MM.1S (cell line): ENCODE data around the gene ETNPPL.

Experiments
- EZH2 ChIP-seq: fragments of 300-600 bp; sonication (generic); optimal IDR thresholded peaks from 2 replicates; pipeline ENCODE3; 2017; ENCODE audit warnings: low read depth, mild to moderate bottlenecking, antibody characterized with exemption, low read length, mixed read lengths
- EZH2phosphoT487 ChIP-seq: fragments of 300-600 bp; sonication (generic); IDR thresholded peaks from 2 replicates; pipeline ENCODE4 v1.6.1; 2018; ENCODE audit warnings: antibody characterized with exemption, low read length
- TF ChIP-seq, protein P1 (sequence below): fragments of 300-600 bp; sonication (generic); IDR thresholded peaks from 2 replicates; pipeline ENCODE4 v1.5.1; 2016; ENCODE audit warnings: antibody characterized with exemption, low read length, mixed read lengths

- TF ChIP-seq, protein P1, sequence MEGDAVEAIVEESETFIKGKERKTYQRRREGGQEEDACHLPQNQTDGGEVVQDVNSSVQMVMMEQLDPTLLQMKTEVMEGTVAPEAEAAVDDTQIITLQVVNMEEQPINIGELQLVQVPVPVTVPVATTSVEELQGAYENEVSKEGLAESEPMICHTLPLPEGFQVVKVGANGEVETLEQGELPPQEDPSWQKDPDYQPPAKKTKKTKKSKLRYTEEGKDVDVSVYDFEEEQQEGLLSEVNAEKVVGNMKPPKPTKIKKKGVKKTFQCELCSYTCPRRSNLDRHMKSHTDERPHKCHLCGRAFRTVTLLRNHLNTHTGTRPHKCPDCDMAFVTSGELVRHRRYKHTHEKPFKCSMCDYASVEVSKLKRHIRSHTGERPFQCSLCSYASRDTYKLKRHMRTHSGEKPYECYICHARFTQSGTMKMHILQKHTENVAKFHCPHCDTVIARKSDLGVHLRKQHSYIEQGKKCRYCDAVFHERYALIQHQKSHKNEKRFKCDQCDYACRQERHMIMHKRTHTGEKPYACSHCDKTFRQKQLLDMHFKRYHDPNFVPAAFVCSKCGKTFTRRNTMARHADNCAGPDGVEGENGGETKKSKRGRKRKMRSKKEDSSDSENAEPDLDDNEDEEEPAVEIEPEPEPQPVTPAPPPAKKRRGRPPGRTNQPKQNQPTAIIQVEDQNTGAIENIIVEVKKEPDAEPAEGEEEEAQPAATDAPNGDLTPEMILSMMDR: no peak
- TF ChIP-seq EZH2 (no peak), EZH2phosphoT487 (no peak)
Measured at GRCh38 chr4:108693211-108693610, 69.6 kb downstream of the ETNPPL start.
